LNCaP clone FGC (cell line): Measurements from ENCODE around the gene IL17RA.

Source experiments
- DNase-seq: peaks from one replicate; pipeline ENCODE4 v3.0.0-alpha.2; 2011; ENCODE audit warnings: low read depth
- H3K4me3 ChIP-seq: 2 replicates; pipeline ENCODE4 v1.5.1; 2011; ENCODE audit warnings: mild to moderate bottlenecking, low read depth, low read length, control low read depth
- CTCF ChIP-seq: IDR thresholded peaks from 2 replicates; pipeline ENCODE4 v1.5.1; 2012; ENCODE audit warnings: mild to moderate bottlenecking; ENCODE audit not compliant: control insufficient read depth, insufficient read depth; ENCODE audit errors: extremely low read depth

The IL17RA gene

DNA sequence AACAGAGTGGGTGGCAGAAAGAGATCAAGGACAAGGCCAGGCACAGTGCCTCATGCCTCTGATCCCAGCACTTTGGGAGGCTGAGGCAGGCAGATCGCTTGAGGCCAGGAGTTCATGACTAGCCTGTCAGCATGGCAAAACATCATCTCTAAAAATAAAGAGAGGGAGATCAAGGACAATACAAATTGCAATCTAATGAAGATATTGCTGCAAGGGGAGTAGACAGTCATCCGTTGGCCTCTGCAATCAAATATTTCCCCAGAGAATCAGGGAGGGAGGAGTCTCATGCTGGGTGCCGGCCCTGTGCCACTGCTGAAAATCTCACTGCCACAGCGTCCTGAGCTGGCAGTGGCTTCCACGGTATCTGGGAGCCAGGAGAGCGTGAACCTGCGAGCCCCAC is 19.4 kb upstream of the IL17RA start:
- H3K4me3 ChIP-seq: no peak overlapping the region
- no peak for TF ChIP-seq CTCF
- DNase-seq: no peak

DNA sequence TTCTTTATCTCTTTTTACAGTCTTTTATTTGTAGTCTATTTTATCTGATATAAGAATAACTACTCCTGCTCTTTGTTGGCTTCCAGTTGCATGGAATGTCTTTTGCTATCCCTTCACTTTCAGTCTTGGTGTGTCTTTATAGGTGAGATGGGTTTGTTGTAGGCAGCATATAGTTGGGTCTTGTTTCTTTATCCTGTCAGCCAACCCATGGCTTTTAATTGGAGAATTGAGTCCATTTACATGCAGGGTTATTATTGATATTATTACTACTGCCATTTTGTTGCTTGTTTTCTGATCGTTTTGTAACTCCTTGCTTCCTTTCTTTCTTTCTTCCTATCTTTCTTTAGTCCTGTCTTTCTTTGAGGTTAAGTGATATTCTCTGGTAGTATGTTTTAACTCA is 11.9 kb upstream of the IL17RA start:
- DNase-seq: no peak
- TF ChIP-seq CTCF: no peak
- no peak overlapping the region for H3K4me3 ChIP-seq

DNA sequence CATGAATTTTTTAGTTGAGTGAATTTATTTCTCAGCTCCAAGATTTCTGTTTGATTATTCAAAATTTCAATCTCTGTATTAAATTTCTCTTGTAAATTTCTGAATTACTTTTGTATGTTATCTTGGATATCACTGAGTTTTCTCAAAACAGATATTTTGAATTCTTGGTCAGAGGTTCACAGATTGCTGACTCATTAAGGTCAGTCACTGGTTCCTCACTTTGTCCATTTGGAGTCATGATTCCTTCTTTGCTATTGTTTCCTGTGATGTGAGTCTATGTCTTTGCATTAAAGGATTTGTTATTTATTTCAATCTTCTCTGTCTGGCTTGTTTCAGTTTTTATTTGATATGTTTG is 10.2 kb upstream of the IL17RA start:
- TF ChIP-seq CTCF: no peak
- DNase-seq: no peak
- no peak overlapping the region for H3K4me3 ChIP-seq

GRCh38 chr22:17077255-17077654 is 7.5 kb upstream of the IL17RA start:
- no peak for DNase-seq
- no peak for TF ChIP-seq CTCF
- no peak overlapping the region for H3K4me3 ChIP-seq

DNA sequence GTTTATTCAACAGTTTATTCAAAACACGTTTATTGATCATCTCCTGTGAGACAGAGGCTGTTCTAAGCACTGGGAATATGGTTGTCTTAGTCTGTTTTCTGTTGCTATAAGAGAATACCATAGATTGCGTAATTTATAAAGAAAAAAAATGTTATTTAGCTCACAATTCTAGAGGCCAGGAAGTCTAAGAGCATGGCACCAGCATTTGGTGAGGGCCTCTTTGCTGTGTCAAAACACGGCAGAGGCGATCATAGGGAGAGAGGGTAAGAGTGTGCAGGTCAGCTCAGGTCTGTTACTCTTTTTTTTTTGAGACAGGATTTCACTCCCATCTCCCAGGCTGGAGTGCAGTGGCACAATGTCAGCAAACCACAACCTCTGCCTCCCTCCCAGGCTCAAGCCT is 5.2 kb upstream of the IL17RA start:
- DNase-seq: no peak
- TF ChIP-seq CTCF: no peak
- no peak overlapping the region for H3K4me3 ChIP-seq

DNA sequence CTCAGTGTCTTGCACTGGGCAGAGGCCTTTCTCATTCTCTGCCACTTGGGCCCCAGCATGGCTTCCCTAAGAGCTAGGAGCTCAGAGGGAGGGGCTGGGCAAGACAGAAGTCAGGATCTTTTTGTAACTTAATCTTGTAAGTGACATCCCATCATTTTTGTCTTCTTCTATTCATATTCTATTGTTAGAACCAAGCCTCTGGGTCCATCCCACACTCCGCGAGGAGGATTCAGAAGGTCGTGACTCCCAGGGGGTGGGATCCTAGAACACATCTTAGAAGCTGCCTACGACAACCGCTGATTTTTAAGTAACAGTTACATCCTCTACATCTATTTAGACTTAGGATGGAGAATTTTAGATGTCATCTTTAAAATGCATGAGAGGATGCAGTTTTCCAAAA is 1.5 kb upstream of the IL17RA start:
- no peak overlapping the region for H3K4me3 ChIP-seq
- TF ChIP-seq CTCF: no peak

GRCh38 chr22:17083811-17084441 is 874 bp upstream of the IL17RA start:
- no peak for DNase-seq
- TF ChIP-seq CTCF: no peak
- H3K4me3 ChIP-seq: peak overlapping the region; percentile 78

More for the DNA sequence above, 1.5 kb upstream of the IL17RA start:
- DNase-seq: no peak
